Stimulated activated CD4-positive, alpha-beta T cell treated with anti-CD3 and anti-CD28 coated beads, Interleukin-2, amount 100 ng/mL, for 24 hours (primary cell): Measurements from ENCODE around the gene TAX1BP1.

Source experiments
- DNase-seq, 2 donors: peaks; one replicate each; pipeline ENCODE4 v3.0.0-alpha.2; 2020

Gene TAX1BP1

GRCh38 chr7:27784399-27785053 lies 44.6 kb downstream of the TAX1BP1 start:
- peak in 1 of 2 donors; percentile 36 for DNase-seq

DNA sequence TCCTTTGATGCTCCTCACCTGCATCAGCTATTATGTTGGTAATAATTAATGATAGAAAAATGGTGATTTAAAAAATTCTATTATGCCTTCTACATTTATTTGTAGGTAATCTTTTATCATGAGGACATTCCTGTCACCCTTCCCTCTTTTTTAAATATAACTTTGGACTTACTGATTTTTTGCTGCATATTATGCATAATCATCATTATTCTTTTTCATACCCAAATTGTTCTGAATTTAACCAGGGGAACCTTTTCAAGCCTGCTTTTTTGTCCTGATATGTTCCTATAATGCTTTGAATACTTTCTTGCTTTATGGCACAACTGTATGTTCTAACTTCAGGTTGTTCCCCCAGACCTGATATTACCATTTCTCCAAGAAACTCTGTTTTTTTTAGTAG lies 48.5 kb downstream of the TAX1BP1 start:
- DNase-seq: no peak

GRCh38 chr7:27793780-27794179 lies 53.8 kb downstream of the TAX1BP1 start:
- DNase-seq: no peak

GRCh38 chr7:27795977-27796376 lies 56.0 kb downstream of the TAX1BP1 start:
- DNase-seq: no peak

DNA sequence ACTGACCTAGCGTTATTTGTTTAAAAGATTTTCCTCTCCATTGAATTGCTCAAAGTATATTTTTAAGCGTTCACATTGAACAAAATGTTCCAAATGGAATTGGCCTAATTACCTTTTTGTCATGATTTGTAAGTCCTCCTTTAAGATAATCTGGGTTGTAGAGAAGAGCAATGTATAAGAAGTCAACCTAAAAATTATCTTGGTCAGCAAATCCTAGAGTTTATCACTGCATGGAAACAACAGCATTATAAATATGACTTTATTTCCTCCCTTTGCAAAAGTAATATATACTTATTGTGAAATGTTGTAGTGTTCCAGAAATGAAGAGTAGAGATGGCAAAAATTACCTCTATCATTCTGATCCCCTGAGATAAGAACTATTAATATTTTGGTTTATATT lies 59.2 kb downstream of the TAX1BP1 start:
- DNase-seq: no peak

DNA sequence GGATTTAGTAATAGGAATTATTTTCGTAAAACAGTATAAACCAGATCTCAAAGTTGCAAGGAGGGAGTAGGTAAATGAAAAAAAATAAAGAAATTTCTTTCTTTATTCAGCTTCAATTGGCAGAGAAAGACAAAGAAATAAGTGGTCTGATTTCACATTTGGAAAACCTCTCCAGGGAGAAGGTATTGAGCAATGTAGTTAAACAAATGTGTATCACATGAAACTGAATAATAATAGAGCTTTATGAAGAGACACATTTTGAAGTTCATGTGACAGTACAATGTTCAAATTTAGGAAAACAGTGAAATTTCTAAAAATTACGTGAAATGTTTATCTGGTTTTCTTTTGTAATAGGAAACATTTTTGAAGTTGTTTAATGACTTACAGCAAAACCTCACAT lies 63.0 kb downstream of the TAX1BP1 start:
- DNase-seq: no peak

DNA sequence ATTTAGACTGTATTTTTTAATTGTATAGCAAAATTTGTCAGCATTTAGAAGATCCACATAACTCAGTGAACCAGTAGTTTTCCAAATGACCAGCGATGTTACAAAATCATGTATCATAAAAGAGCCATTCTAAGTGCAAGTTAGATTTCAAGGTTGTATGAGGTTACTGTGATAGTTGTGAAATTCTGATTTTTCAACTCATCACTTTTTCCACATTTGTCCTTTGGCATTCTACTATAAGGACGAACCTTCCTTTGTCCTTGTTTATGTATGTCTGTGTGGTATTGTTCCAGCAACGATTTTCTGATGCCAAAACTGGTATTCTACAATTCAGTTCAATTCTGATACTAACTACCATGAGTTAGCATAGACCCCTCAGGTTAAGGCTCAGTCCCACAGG lies 64.2 kb downstream of the TAX1BP1 start:
- no peak for DNase-seq

DNA sequence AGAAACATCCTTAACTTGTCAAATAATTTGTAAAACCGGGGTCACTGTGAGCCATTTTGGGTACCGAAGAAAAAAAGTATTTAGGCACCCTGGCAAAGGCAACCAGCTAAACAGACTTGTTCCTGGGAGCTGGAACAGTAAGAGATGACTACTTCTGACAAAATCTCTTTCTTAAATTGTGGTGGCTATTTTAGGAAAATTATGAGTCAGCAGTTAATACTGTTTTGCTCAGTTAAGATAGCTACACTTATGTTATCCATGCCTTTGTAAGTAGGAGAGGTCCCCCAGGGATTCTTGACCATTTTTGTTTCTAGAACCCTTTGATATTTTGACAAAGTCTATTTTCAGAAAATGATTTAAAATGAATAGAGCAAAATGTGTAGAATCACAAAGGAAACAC lies 68.7 kb downstream of the TAX1BP1 start:
- no peak for DNase-seq

DNA sequence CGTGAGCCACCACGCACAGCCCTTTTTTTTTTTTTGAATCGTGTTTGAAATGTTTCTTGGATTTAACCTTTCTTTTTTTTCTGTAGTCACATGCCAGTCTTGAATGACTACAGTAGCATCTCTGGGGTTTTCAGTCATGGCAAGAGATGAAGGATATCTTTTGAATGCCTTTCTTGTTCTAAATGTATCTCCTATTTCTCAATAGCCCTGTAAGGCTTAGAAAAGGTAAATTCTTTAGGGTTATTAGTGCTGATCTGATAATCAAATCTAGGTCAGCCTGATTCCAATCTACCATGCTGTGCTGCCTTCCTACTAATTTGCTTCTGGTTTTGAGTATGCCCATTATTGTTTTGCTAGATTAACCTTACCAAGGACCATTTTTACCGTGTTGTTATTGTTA lies 70.2 kb downstream of the TAX1BP1 start:
- no peak for DNase-seq

GRCh38 chr7:27812706-27813105 lies 72.7 kb downstream of the TAX1BP1 start:
- DNase-seq: no peak

GRCh38 chr7:27822245-27822644 lies 82.3 kb downstream of the TAX1BP1 start:
- no peak for DNase-seq

- no peak for DNase-seq
These were observed 85.9 kb downstream of the TAX1BP1 start for GRCh38 chr7:27825891-27826290.

GRCh38 chr7:27826357-27826756 lies 86.4 kb downstream of the TAX1BP1 start:
- DNase-seq: no peak

GRCh38 chr7:27834179-27834921 lies 94.4 kb downstream of the TAX1BP1 start:
- no peak for DNase-seq

DNA sequence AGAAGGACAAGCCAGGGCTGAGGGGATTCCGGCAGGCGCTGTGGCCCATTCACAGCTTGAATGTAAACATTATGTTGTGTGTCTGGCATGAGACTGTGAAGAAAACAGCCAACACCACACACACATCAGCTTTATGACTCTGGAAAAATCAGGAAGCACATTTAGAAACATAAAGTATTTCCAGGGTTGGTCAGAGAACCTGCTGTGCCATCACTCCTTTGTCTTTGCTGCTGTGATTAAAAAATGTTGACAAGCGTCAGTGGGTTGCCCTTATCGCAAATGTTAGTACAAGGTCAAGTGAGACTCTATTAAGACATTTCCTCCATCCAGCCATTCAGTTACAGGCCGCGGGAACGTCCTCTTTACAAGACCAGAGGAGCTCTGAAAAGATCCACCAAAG lies 95.4 kb downstream of the TAX1BP1 start:
- no peak for DNase-seq

GRCh38 chr7:27836536-27836935 lies 96.6 kb downstream of the TAX1BP1 start:
- no peak for DNase-seq

GRCh38 chr7:27839099-27839498 lies 99.1 kb downstream of the TAX1BP1 start:
- no peak for DNase-seq

DNA sequence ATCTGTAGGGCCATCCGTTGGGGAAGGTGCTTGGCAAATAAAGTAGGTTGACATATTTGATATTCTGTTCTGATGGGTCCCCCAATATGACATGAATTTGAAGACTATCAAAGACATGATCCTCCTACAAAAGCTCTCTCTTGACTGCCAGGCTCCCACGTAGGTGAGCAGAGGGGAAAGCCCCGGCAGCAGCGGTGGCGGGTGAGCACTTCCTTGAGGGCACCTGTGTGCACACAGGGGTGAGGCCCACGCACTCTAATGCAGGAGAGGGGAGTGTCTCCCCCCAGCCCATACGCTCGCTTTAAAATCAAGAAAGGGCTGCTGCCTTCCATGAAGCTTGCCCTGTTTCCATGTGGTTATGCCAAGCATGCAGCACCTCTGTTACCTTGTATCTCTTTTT lies 100.4 kb downstream of the TAX1BP1 start:
- DNase-seq: peak; percentile 29 to 43

DNA sequence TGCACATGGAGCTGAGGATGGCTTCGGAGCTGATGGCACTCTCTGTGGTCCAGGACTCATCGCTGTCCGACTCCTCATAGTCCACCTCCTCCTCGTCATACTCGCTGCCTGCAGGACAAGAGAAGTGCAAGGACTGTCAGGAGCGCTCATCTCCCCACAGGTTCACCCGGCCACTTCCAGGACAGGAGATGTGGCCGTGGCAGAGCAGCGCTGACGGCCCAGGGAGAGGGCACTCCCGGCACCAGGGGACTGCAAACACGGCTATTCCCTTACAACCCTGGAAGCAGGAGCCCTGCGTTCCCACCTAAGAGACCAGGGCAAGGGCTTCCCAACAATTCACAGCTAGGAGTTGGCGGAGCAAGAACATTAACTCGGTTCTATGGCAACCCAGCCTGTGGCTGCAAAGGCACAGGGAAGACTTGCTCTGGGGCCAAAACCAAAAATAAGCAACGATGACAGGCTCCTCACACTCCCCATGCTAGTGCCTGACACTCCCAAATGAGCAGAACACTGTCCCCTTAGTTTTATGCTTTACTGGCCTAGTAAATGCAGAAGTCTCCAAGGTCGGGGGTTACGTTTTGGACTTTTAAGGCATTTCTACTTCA lies 100.9 kb downstream of the TAX1BP1 start:
- no peak for DNase-seq

GRCh38 chr7:27842094-27842692 lies 102.2 kb downstream of the TAX1BP1 start:
- no peak for DNase-seq

DNA sequence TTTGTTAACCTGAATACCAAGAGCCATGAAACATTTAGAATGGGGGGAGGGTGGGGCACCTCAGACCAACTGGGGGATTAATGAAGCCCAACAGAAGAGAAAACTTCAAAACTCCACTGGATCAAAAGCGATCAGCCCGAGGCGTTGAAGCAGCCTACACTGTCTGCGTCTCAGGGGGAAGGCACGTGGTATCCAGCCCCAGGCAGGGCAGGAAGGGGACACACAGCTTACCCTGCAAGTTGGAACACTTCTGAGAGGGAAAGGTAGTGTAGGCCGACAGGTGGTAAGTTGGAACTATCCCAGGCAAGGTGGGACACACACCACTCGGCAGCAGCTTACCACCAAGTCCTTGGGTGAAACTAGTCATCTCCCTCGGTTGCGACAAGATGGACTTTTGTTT lies 102.9 kb downstream of the TAX1BP1 start:
- no peak for DNase-seq

- no peak for DNase-seq
These were observed 103.8 kb downstream of the TAX1BP1 start for GRCh38 chr7:27843584-27844305.

GRCh38 chr7:27846388-27846787 lies 106.4 kb downstream of the TAX1BP1 start:
- no peak for DNase-seq
